Measurements from ENCODE around the gene CUEDC1.

Gene CUEDC1

GRCh38 chr17:57819285-57819684, 135.9 kb downstream of the CUEDC1 start:
- FAIRE-seq (no peak), DNase-seq (ENCODE audit: extremely low spot score, insufficient read length, low read depth) (no peak)

- DNase-seq (ENCODE audit: extremely low spot score, insufficient read length, low read depth) (no peak), FAIRE-seq (no peak)
Measured at GRCh38 chr17:57818066-57818465, 137.1 kb downstream of the CUEDC1 start.

- DNase-seq (ENCODE audit: extremely low spot score, insufficient read length, low read depth): no peak
Measured at GRCh38 chr17:57817299-57817698, 137.9 kb downstream of the CUEDC1 start.

GRCh38 chr17:57814421-57814820, 140.8 kb downstream of the CUEDC1 start:
- FAIRE-seq (no peak), DNase-seq (ENCODE audit: extremely low spot score, insufficient read length, low read depth) (no peak)

More at GRCh38 chr17:57817299-57817698, 137.9 kb downstream of the CUEDC1 start:
- FAIRE-seq: no peak

- no peak for FAIRE-seq
- no peak for DNase-seq (ENCODE audit: extremely low spot score, insufficient read length, low read depth)
Measured at GRCh38 chr17:57811638-57812280, 143.5 kb downstream of the CUEDC1 start.
